ENCODE measurements around the gene TNF. TPM values are rescaled to one million over a fixed set of nuclear protein-coding genes. Genes with fewer than 3 reads are reported as not detected.

The TNF gene
- total and polyA plus RNA-seq, 2 of the 13 experiments (the other 11 are each of a cell fraction or from before 2014, with no cell fraction given), result not detected

DNA sequence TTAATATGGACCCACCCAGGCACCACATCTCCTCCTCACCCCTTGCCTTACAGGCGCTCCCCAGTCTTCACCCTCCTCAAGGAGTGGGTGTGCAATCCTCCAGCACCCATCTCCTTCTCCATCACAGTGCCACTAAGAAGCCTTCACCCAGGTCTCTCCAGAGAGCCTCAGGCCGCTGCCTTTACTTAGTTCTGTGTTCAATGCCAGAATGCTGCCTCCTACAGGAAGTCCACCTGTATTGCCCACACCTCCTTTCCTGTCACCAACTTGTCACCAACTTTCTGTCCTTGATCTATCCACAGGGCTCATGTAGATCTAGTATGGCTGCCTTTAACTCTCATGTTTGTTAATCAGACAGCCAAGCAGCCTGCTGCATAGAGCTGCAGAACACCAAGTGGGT lies 10.1 kb downstream of the TNF start:
- BruUV-seq (replicated peaks), result no TSS peak
- CTCF ChIA-PET (ENCODE audit: low intra/inter-chr PET ratio, low total read pairs), result no interaction called here
- peak; percentile 60 for FAIRE-seq
- TF ChIP-seq ZNF75D (CRISPR knock-in tag; IDR thresholded peaks at IDR 0.05; ENCODE audit: borderline replicate concordance) (0 out of 2 replicates have a peak, but pooled peaks have one; percentile 39), ZMYM3 (CRISPR knock-in tag; IDR thresholded peaks at IDR 0.05) (peak; percentile 45; the same call in 1 of the 2 replicates), ZNF720 (CRISPR knock-in tag; IDR thresholded peaks at IDR 0.05) (no peak), TBX3 (IDR thresholded peaks at IDR 0.05; ENCODE audit: borderline replicate concordance) (peak; percentile 28; the same call in 1 of the 2 replicates), ZNF121 (CRISPR knock-in tag; IDR thresholded peaks at IDR 0.05) (no peak), ZBTB38 (CRISPR knock-in tag; IDR thresholded peaks at IDR 0.05) (no peak), RAD21 (CRISPR knock-in tag; IDR thresholded peaks at IDR 0.05) (peak; percentile 23; the same call in 1 of the 2 replicates), ZNF724P (CRISPR knock-in tag; IDR thresholded peaks at IDR 0.05; ENCODE audit: borderline replicate concordance) (no peak), STAG1 (CRISPR knock-in tag; IDR thresholded peaks at IDR 0.05) (peak; percentile 23; the same call in 1 of the 2 replicates), PHF5A (CRISPR knock-in tag; IDR thresholded peaks at IDR 0.05; ENCODE audit: low read depth, unreplicated experiment) (no peak), ZNF263 (CRISPR knock-in tag; IDR thresholded peaks at IDR 0.05) (no peak), SSRP1 (CRISPR knock-in tag; IDR thresholded peaks at IDR 0.05) (no peak), SMC3 (IDR thresholded peaks at IDR 0.05; ENCODE audit: low read length) (peak; percentile 15; the same call in 1 of the 2 replicates), ZFP36 (IDR thresholded peaks at IDR 0.05; ENCODE audit: borderline replicate concordance, low read depth, low read length, partially characterized antibody) (peak; percentile 86), XRCC5 (optimal IDR thresholded peaks at IDR 0.05; ENCODE audit: low read length) (peak; percentile 42), KLF13 (CRISPR knock-in tag; IDR thresholded peaks at IDR 0.05) (no peak), ZC3H13 (CRISPR knock-in tag; IDR thresholded peaks at IDR 0.05) (no peak)
- TF ChIP-seq, protein P1, sequence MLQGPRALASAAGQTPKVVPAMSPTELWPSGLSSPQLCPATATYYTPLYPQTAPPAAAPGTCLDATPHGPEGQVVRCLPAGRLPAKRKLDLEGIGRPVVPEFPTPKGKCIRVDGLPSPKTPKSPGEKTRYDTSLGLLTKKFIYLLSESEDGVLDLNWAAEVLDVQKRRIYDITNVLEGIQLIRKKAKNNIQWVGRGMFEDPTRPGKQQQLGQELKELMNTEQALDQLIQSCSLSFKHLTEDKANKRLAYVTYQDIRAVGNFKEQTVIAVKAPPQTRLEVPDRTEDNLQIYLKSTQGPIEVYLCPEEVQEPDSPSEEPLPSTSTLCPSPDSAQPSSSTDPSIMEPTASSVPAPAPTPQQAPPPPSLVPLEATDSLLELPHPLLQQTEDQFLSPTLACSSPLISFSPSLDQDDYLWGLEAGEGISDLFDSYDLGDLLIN (CRISPR knock-in tag; IDR thresholded peaks at IDR 0.05; ENCODE audit: borderline replicate concordance), result no peak
- TF ChIP-seq, protein P2, sequence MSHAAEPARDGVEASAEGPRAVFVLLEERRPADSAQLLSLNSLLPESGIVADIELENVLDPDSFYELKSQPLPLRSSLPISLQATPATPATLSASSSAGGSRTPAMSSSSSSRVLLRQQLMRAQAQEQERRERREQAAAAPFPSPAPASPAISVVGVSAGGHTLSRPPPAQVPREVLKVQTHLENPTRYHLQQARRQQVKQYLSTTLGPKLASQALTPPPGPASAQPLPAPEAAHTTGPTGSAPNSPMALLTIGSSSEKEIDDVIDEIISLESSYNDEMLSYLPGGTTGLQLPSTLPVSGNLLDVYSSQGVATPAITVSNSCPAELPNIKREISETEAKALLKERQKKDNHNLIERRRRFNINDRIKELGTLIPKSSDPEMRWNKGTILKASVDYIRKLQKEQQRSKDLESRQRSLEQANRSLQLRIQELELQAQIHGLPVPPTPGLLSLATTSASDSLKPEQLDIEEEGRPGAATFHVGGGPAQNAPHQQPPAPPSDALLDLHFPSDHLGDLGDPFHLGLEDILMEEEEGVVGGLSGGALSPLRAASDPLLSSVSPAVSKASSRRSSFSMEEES (CRISPR knock-in tag; IDR thresholded peaks at IDR 0.05), result no peak
- TF ChIP-seq, protein P3, sequence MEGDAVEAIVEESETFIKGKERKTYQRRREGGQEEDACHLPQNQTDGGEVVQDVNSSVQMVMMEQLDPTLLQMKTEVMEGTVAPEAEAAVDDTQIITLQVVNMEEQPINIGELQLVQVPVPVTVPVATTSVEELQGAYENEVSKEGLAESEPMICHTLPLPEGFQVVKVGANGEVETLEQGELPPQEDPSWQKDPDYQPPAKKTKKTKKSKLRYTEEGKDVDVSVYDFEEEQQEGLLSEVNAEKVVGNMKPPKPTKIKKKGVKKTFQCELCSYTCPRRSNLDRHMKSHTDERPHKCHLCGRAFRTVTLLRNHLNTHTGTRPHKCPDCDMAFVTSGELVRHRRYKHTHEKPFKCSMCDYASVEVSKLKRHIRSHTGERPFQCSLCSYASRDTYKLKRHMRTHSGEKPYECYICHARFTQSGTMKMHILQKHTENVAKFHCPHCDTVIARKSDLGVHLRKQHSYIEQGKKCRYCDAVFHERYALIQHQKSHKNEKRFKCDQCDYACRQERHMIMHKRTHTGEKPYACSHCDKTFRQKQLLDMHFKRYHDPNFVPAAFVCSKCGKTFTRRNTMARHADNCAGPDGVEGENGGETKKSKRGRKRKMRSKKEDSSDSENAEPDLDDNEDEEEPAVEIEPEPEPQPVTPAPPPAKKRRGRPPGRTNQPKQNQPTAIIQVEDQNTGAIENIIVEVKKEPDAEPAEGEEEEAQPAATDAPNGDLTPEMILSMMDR (CRISPR knock-in tag; IDR thresholded peaks at IDR 0.05), result peak; percentile 69
- TF ChIP-seq, protein P4, sequence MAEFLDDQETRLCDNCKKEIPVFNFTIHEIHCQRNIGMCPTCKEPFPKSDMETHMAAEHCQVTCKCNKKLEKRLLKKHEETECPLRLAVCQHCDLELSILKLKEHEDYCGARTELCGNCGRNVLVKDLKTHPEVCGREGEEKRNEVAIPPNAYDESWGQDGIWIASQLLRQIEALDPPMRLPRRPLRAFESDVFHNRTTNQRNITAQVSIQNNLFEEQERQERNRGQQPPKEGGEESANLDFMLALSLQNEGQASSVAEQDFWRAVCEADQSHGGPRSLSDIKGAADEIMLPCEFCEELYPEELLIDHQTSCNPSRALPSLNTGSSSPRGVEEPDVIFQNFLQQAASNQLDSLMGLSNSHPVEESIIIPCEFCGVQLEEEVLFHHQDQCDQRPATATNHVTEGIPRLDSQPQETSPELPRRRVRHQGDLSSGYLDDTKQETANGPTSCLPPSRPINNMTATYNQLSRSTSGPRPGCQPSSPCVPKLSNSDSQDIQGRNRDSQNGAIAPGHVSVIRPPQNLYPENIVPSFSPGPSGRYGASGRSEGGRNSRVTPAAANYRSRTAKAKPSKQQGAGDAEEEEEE (CRISPR knock-in tag; IDR thresholded peaks at IDR 0.05; ENCODE audit: borderline replicate concordance), result no peak

More for the DNA sequence above, 10.1 kb downstream of the TNF start:
- no peak for ATAC-seq
- no peak overlapping the region for H3K4me2 ChIP-seq (ENCODE audit: low read depth, low read length)
- POLR2A ChIA-PET, result no interaction called here
- H3K27ac ChIP-seq (ENCODE audit: extremely low read length, insufficient read depth, low read length), result no peak overlapping the region
- peak; percentile 50 for DNase-seq (ENCODE audit: low spot score)
- H3K36me3 ChIP-seq (replicated peaks in 1 of 2; ENCODE audit: control insufficient read depth in 1 of 2, insufficient read depth in 2 of 2, low read length in 2 of 2), result no peaks in the 10 kb centered on the region
- no peak overlapping the region for H2AFZ ChIP-seq (ENCODE audit: low read length)
- H3K9me3 ChIP-seq (ENCODE audit: low read length), result no peaks in the 10 kb centered on the region
- H3K4me3 ChIP-seq (replicated peaks in 1 of 3; ENCODE audit: insufficient read depth in 1 of 3, low read depth in 2 of 3, low read length in 3 of 3), result no peak overlapping the region
- H3K9ac ChIP-seq (ENCODE audit: insufficient read depth, low read depth, low read length), result no peak overlapping the region
- intact Hi-C loops (cut with micrococcal nuclease; ENCODE audit: unreplicated experiment) (loop anchor here (5.0 kb wide), 1 partner anchor 1138 kb away; no protein-coding TSS in a partner anchor), in situ Hi-C loops (cut with HindIII; ENCODE audit: extremely low pct_ligation_motif_present, low pct_unique_long_range_greater_than_20kb) (loop anchor here (5.0 kb wide), 1 partner anchor 93 kb away; no protein-coding TSS in a partner anchor)
- H3K27me3 ChIP-seq (ENCODE audit: control insufficient read depth in 1 of 2, insufficient read depth in 2 of 2, low read length in 2 of 2), result peaks cover 11 to 56% of the 10 kb centered on the region in 2 experiments
- peaks cover 20% of the 10 kb centered on the region for H3K4me1 ChIP-seq (ENCODE audit: insufficient read depth, low read length)
- no peaks in the 10 kb centered on the region for H4K20me1 ChIP-seq (ENCODE audit: insufficient read depth, low read length)
- no peaks in the 10 kb centered on the region for H3K79me2 ChIP-seq (ENCODE audit: insufficient read depth, low read length)
- 38% methylated on average over 2 of the region's 2 CpGs for WGBS (ENCODE audit: low lambda C conversion rate)
